ENCODE data around the gene NTNG1. TPM values are rescaled to one million over a fixed set of nuclear protein-coding genes. Genes with fewer than 3 reads are reported as not detected.

The NTNG1 gene
- total and polyA plus RNA-seq, 2 of the 8 experiments (the other 6 are each of a cell fraction or from before 2014, with no cell fraction given): 1.2 to 4.1 TPM

DNA sequence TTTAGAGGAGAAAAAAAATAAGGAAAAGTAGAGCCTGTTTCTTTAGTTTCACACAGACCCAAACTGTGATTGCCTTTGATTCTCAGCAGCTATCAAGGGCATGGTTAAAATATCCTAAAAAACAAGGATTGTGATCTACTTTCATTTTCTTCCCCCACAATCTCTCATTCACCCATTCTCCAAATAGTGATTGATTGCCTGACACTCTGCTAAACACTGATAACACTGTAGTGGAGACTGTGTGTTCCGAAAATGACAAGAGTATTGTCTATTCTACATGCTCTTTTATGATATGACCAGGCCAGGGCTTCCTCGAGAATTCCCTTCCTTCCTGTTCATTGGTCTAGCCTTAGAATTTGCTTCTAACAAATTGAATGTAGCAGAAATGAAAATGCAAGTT lies 44.1 kb upstream of the NTNG1 start (continued):
- no peak for TF ChIP-seq BCL11A (IDR thresholded peaks at IDR 0.05; ENCODE audit: low read depth in 2 of 2, low read length in 2 of 2)
- TF ChIP-seq EP300 (IDR thresholded peaks at IDR 0.05; ENCODE audit: borderline replicate concordance in 1 of 2, low read depth in 2 of 2, low read length in 2 of 2): no peak
- TF ChIP-seq TAF7 (optimal IDR thresholded peaks at IDR 0.05; ENCODE audit: borderline replicate concordance, low read depth, low read length): no peak
- no peak for TF ChIP-seq CEBPB (IDR thresholded peaks at IDR 0.05; ENCODE audit: low read depth, low read length)
- TF ChIP-seq, protein P1, sequence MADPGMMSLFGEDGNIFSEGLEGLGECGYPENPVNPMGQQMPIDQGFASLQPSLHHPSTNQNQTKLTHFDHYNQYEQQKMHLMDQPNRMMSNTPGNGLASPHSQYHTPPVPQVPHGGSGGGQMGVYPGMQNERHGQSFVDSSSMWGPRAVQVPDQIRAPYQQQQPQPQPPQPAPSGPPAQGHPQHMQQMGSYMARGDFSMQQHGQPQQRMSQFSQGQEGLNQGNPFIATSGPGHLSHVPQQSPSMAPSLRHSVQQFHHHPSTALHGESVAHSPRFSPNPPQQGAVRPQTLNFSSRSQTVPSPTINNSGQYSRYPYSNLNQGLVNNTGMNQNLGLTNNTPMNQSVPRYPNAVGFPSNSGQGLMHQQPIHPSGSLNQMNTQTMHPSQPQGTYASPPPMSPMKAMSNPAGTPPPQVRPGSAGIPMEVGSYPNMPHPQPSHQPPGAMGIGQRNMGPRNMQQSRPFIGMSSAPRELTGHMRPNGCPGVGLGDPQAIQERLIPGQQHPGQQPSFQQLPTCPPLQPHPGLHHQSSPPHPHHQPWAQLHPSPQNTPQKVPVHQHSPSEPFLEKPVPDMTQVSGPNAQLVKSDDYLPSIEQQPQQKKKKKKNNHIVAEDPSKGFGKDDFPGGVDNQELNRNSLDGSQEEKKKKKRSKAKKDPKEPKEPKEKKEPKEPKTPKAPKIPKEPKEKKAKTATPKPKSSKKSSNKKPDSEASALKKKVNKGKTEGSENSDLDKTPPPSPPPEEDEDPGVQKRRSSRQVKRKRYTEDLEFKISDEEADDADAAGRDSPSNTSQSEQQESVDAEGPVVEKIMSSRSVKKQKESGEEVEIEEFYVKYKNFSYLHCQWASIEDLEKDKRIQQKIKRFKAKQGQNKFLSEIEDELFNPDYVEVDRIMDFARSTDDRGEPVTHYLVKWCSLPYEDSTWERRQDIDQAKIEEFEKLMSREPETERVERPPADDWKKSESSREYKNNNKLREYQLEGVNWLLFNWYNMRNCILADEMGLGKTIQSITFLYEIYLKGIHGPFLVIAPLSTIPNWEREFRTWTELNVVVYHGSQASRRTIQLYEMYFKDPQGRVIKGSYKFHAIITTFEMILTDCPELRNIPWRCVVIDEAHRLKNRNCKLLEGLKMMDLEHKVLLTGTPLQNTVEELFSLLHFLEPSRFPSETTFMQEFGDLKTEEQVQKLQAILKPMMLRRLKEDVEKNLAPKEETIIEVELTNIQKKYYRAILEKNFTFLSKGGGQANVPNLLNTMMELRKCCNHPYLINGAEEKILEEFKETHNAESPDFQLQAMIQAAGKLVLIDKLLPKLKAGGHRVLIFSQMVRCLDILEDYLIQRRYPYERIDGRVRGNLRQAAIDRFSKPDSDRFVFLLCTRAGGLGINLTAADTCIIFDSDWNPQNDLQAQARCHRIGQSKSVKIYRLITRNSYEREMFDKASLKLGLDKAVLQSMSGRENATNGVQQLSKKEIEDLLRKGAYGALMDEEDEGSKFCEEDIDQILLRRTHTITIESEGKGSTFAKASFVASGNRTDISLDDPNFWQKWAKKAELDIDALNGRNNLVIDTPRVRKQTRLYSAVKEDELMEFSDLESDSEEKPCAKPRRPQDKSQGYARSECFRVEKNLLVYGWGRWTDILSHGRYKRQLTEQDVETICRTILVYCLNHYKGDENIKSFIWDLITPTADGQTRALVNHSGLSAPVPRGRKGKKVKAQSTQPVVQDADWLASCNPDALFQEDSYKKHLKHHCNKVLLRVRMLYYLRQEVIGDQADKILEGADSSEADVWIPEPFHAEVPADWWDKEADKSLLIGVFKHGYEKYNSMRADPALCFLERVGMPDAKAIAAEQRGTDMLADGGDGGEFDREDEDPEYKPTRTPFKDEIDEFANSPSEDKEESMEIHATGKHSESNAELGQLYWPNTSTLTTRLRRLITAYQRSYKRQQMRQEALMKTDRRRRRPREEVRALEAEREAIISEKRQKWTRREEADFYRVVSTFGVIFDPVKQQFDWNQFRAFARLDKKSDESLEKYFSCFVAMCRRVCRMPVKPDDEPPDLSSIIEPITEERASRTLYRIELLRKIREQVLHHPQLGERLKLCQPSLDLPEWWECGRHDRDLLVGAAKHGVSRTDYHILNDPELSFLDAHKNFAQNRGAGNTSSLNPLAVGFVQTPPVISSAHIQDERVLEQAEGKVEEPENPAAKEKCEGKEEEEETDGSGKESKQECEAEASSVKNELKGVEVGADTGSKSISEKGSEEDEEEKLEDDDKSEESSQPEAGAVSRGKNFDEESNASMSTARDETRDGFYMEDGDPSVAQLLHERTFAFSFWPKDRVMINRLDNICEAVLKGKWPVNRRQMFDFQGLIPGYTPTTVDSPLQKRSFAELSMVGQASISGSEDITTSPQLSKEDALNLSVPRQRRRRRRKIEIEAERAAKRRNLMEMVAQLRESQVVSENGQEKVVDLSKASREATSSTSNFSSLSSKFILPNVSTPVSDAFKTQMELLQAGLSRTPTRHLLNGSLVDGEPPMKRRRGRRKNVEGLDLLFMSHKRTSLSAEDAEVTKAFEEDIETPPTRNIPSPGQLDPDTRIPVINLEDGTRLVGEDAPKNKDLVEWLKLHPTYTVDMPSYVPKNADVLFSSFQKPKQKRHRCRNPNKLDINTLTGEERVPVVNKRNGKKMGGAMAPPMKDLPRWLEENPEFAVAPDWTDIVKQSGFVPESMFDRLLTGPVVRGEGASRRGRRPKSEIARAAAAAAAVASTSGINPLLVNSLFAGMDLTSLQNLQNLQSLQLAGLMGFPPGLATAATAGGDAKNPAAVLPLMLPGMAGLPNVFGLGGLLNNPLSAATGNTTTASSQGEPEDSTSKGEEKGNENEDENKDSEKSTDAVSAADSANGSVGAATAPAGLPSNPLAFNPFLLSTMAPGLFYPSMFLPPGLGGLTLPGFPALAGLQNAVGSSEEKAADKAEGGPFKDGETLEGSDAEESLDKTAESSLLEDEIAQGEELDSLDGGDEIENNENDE (IDR thresholded peaks at IDR 0.05; ENCODE audit: insufficient replicate concordance, low read length): no peak
- TF ChIP-seq, protein P2, sequence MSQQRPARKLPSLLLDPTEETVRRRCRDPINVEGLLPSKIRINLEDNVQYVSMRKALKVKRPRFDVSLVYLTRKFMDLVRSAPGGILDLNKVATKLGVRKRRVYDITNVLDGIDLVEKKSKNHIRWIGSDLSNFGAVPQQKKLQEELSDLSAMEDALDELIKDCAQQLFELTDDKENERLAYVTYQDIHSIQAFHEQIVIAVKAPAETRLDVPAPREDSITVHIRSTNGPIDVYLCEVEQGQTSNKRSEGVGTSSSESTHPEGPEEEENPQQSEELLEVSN (IDR thresholded peaks at IDR 0.05): no peak
- no peak for TF ChIP-seq POLR2A (IDR thresholded peaks at IDR 0.05; ENCODE audit: control extremely low read depth in 1 of 2, low read depth in 2 of 2, low read length in 2 of 2)
